Colonic mucosa (tissue), 4 donors: ENCODE data around the gene PKDCC. TPM values are rescaled to one million over a fixed set of nuclear protein-coding genes. Genes with fewer than 3 reads are reported as not detected.
A peak's percentile ranks its signal among the peaks of the same experiment; 100 is the strongest.

Source experiments
- DNase-seq: peaks from one replicate; pipeline ENCODE4 v3.0.0-alpha.2; 2020
- H3K27ac ChIP-seq: fragments of 200-600 bp; one replicate; pipeline ENCODE4 v1.8.0; 2021
- H3K27me3 ChIP-seq: fragments of 200-600 bp; one replicate; pipeline ENCODE4 v1.8.0; 2021
- H3K36me3 ChIP-seq: fragments of 200-600 bp; one replicate; pipeline ENCODE4 v1.8.0; 2021
- H3K4me1 ChIP-seq: fragments of 200-600 bp; one replicate; pipeline ENCODE4 v1.8.0; 2021; ENCODE audit warnings: mild to moderate bottlenecking
- H3K4me3 ChIP-seq: fragments of 200-600 bp; one replicate; pipeline ENCODE4 v1.8.0; 2021
- H3K9ac ChIP-seq, 2 donors: one replicate each; pipeline ENCODE4 v1.7.0; 2013; ENCODE audit warnings: control low read depth in 2 of 2, low read depth in 2 of 2, low read length in 2 of 2
- H3K9me3 ChIP-seq: fragments of 200-600 bp; one replicate; pipeline ENCODE4 v1.8.0; 2021
- CTCF ChIP-seq: fragments of 200-600 bp; IDR thresholded peaks from one replicate; pipeline ENCODE4 v1.8.0; 2022; ENCODE audit warnings: antibody characterized with exemption, mild to moderate bottlenecking
- intact Hi-C: fragments of 100-400 bp; cut with DNase I; formaldehyde crosslinking; loops from one replicate; pipeline ENCODE4 v1.14.1; 2022
- total RNA-seq, 2 donors: library from RNA; stranded (reverse); fragmentation: NEBNext Ultra II Directional in 1 of 2; extraction: Animal tissue kit (Norgen Biotek cat#: 25700) in 1 of 2; gene quantifications; one replicate each; pipeline ENCODE4 v1.2.1, GENCODE V29; 2021
- donor health status: healthy.
- donor health status: DM: no; HTN: no; CAD: no.
- donor health status: DM: no; HTN: no; CAD: no.

Gene PKDCC
- total RNA-seq, 2 donors from 2014 or later = 61.3 to 125 TPM

DNA sequence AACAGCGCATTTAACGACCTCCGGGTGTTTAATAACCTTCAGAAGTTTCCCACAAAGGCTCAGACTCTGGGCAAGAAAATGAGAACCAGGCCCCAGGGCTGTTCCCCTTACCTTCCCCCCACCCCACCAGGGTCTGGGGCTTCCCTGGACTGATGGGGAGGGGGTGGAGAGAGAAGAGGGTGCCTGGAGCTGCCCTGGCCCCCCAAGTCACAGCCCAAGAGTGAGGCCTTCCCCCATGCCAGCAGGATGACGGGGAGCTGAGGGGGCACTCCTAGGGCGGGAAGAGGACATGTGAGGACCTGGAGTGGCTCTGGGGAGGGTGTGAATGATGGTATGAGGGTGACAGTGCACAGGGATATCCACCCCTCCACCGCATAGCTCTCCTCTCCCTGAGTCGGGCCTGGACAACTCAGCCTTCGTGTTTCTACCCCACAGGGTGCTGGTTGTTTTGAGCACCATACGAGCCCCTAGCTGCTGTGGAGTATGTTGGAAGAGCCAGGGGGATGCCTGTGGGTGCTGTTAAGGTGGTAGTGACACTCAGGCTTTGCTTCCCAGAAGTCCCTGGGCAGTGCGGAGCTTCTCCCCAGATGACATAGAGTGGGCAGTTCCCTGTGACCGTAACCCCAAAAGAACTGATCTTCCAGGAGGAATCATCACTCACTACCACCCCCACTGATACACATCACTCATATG, 3.9 kb downstream of the PKDCC start:
- DNase-seq = peak; percentile 30
- H3K4me3 ChIP-seq = no peak overlapping the region

DNA sequence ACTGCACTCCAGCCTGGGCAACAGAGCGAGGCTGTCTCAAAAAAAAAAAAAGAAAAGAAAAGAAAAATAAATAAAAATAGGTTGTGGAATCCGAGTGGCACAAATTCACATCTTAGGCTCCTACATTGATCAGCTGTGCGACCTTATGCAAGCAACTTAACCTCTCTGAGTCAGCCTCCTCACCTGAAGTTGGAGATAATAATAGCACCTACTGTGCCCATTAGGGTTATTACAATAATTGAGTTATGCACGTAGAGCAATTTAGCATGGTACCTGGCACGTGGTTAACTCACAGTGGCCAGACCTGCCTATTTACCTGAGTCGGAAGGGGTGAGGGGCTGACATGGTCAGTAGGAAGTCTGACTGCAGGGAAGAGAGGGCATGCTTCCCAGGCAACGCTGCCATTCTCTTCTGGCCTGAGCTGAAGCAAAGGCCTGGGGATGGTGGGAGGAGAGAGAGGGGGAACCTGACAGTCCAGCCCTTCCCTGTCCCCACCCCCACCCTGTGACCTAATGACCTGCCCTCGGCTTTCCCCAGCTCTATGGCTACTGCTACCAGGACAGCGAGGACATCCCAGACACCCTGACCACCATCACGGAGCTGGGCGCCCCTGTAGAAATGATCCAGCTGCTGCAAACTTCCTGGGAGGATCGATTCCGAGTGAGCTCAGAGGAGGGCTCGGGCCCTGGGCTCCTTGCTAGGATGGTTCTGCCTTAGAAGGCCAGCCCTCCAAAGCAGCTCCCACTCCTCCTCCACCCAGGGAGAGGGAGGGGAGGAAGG, 5.1 kb downstream of the PKDCC start:
- H3K9ac ChIP-seq = peak overlapping the region; percentile 27 to 83
- no peak overlapping the region for H3K4me3 ChIP-seq
- intact Hi-C loops = no loop called here
- H3K9me3 ChIP-seq = no peaks in the 10 kb centered on the region
- TF ChIP-seq CTCF = no peak
- H3K4me1 ChIP-seq = peaks cover 30% of the 10 kb centered on the region
- H3K36me3 ChIP-seq = peaks cover 5% of the 10 kb centered on the region
- peak overlapping the region; percentile 83 for H3K27ac ChIP-seq
- H3K27me3 ChIP-seq = no peaks in the 10 kb centered on the region
- DNase-seq = peak; percentile 62

More for the DNA sequence above, 3.9 kb downstream of the PKDCC start:
- H3K36me3 ChIP-seq = no peaks in the 10 kb centered on the region
- TF ChIP-seq CTCF = no peak
- H3K27ac ChIP-seq = peak overlapping the region; percentile 83
- H3K27me3 ChIP-seq = no peaks in the 10 kb centered on the region
- H3K4me1 ChIP-seq = peaks cover 21% of the 10 kb centered on the region
- peak overlapping the region; percentile 64 to 94 for H3K9ac ChIP-seq
- intact Hi-C loops = no loop called here
- H3K9me3 ChIP-seq = no peaks in the 10 kb centered on the region

GRCh38 chr2:42053482-42053790, 5.6 kb downstream of the PKDCC start:
- DNase-seq = no peak
- peaks cover 31% of the 10 kb centered on the region for H3K4me1 ChIP-seq
- H3K9ac ChIP-seq = peak overlapping the region in 1 of 2 donors; percentile 83
- H3K27ac ChIP-seq = peak overlapping the region; percentile 83
- no peak for TF ChIP-seq CTCF
- intact Hi-C loops = no loop called here
- H3K4me3 ChIP-seq = no peak overlapping the region
- no peaks in the 10 kb centered on the region for H3K27me3 ChIP-seq
- H3K9me3 ChIP-seq = no peaks in the 10 kb centered on the region
- peaks cover 5% of the 10 kb centered on the region for H3K36me3 ChIP-seq

DNA sequence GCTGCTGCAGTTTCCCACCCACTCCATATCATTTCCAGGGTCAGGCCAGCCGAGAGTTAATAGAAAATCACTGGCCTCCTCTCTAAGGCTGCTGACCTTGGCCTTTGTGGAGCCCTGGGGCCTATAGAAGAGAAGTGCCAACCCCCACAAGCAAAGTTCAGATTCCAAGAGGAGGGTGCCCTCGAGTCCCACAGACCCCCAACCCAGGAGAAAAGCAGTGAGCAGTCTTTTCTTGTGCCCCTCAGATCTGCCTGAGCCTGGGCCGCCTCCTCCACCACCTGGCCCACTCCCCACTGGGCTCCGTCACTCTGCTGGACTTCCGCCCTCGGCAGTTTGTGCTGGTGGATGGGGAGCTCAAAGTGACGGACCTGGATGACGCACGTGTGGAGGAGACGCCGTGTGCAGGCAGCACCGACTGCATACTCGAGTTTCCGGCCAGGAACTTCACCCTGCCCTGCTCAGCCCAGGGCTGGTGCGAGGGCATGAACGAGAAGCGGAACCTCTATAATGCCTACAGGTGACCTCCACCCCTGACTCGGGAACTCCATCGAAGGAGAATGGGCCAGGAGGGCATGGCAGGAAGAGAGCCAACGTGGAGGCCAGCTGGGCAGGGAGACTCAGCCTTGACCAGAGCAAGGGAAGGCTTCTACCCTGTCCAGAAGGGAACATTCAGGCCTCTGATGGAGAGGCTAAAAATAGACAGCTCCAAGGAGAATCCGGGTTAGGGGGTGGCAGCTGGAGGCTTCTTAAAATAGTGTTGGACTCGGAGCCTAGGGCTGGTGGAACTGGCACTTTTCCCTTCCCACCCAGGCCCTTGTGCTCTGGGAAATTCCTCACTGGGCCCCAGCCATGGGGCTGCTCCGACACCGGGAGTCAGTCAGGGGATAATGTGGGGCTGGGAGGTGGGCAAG, 6.2 kb downstream of the PKDCC start:
- Histone ChIP-seq H3K4me3 (no peak overlapping the region), H3K27me3 (no peaks in the 10 kb centered on the region), H3K4me1 (peaks cover 31% of the 10 kb centered on the region), H3K9me3 (no peaks in the 10 kb centered on the region), H3K36me3 (peaks cover 5% of the 10 kb centered on the region), H3K27ac (peak overlapping the region; percentile 83), H3K9ac (peak overlapping the region; percentile 51 to 83)
- intact Hi-C loops = no loop called here
- TF ChIP-seq CTCF = no peak
- peak; percentile 55 for DNase-seq

GRCh38 chr2:42054714-42055430, 7.1 kb downstream of the PKDCC start:
- Histone ChIP-seq H3K36me3 (peaks cover 5% of the 10 kb centered on the region), H3K27ac (peak overlapping the region; percentile 83), H3K9me3 (no peaks in the 10 kb centered on the region), H3K27me3 (no peaks in the 10 kb centered on the region), H3K9ac (peak overlapping the region; percentile 51 to 83), H3K4me1 (peaks cover 31% of the 10 kb centered on the region), H3K4me3 (no peak overlapping the region)
- intact Hi-C loops = no loop called here
- TF ChIP-seq CTCF = peak; percentile 31
- DNase-seq = peak; percentile 90
